Stimulated activated CD4-positive, alpha-beta T cell treated with anti-CD3 and anti-CD28 coated beads, Interleukin-4, amount 100 ng/mL, for 4 hours (primary cell): ENCODE measurements around the gene FOXG1.

Source experiments
- DNase-seq, 2 experiments: peaks; one replicate each; pipeline ENCODE4 v3.0.0-alpha.2; 2020

FOXG1 gene

DNA sequence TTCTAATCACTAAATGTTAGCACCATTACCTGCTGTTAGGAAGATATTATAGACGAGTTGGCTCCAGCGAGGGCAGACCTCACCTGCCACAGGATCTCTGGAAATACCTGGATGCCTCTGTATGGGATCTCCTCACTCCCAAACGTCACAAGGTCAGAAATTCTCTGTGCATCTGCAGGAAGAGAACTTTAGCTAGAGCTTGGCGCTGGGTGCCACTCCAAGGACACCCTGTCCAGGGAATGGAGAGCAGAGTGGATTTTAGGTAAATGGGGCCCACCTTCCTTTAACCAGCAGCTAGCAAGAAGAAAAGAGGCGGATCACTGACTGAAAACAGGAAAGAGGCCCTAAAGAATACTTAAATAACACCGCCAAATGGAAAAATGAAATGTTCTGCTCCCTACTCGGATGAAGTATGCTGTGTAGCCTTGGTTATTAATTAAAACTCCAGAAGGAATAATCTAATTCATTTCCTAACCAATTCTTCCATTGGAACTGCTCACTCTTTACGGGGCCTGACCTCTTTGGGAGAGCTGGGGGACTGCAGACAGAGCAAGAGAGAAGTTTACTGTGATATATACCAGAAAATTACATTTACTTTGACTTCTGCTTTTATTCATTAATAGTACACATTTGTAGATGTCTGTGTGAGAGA is 4.2 kb upstream of the FOXG1 start:
- DNase-seq, result no peak

DNA sequence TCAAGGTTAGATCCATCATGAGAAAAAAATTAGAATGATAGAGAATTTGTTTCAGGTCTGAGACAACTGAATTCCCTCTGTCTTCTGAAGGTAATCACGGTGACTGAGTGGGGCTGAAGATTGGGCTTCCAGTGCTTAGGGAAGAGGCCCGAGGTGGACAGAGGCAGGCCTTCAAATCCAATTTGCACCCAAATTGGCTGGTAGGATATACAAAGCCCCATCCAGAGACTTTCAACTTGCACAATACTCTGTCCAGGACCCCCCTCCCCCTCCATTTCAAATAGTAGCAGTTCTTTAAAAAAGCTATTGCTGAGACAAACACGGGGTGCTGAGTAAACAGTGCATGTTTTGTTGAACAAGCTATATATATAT is 3.6 kb upstream of the FOXG1 start:
- no peak for DNase-seq

- no peak for DNase-seq
Measured at GRCh38 chr14:28763751-28764256, 2.8 kb upstream of the FOXG1 start.

DNA sequence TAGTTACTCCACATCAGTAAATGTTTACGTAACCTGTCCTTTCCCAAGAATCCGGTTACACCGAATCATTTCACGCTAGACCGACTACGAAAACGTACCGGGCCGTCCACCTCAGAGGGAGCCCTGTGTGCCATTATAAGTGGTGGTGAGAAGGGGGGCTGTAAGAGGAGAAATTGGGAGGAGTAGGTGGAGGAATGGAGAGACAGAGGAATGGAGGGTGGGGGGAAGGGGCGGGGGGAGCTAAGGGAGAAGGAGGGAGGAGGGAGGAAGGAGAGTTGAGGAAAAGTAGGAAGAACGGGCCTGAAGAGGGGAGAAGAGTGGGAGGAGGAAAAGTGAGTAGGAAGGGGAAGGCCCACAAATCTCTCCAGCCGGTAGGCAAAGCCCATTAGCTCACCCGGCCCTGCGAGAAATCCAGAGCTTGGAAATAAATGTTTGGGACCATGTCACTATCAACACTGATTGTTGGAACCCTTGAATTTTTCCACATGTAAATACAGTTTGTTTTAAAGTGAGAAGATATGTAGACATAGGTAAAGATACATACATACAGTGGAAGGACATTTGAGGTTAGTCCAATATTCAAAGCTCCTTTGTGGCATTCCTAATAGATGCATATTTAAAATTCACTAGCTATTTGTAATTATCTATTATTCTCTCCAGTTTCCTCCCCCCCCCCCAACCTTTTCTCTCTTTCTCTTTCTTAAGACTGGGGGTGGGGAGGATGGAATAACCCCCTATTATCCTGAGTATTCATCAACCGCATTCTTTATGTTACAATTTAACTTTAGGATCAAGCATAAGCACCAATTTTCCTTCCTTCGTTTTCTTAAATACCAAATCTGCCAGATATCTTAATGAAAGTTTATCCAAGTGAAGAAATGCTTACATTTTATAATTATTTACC is 2.1 kb upstream of the FOXG1 start:
- DNase-seq, result no peak

DNA sequence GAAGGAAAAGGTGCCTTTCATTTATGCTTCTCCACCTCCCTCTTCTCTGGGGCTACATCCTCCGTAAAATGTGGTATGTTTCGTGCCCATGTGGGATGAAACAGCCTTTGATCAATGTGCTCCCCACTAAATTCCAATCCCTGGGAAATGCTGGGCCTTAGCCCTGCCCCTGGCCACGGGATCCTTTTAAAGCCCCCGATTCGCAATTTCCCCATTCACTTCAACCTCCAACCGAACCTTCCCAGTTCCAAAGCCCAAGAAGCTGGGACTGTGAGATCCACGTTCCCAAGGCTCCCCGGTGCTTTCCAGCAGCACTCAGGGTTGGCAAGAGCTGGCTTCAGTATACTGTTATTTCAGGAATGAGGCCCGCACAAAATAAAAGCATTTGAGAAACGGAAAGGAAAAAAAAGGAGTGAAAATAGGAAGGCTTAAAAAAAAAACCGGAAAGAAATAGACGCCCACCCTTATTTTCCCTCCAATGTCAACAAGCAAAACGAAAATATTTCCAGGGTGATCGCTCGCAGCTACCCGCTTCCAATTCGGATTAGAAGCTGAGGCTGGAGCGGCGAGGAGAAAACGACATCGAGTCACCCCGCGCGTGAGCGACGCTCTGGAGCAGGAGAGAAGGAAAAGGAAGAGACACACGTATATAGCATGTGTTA is 1.3 kb upstream of the FOXG1 start:
- DNase-seq, result no peak

- DNase-seq, result no peak
Measured at GRCh38 chr14:28765831-28766468, 637 bp upstream of the FOXG1 start.

DNA sequence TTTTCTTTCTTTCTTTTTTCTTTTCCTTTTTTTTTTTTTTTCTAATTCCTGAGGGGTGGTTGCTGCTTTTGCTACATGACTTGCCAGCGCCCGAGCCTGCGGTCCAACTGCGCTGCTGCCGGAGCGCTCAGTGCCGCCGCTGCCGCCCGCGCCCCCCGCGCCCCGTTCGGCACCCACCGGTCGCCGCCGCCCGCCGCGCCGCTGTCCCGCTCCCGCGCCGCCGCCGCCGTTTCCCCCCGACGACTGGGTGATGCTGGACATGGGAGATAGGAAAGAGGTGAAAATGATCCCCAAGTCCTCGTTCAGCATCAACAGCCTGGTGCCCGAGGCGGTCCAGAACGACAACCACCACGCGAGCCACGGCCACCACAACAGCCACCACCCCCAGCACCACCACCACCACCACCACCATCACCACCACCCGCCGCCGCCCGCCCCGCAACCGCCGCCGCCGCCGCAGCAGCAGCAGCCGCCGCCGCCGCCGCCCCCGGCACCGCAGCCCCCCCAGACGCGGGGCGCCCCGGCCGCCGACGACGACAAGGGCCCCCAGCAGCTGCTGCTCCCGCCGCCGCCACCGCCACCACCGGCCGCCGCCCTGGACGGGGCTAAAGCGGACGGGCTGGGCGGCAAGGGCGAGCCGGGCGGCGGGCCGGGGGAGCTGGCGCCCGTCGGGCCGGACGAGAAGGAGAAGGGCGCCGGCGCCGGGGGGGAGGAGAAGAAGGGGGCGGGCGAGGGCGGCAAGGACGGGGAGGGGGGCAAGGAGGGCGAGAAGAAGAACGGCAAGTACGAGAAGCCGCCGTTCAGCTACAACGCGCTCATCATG is 654 bp downstream of the FOXG1 start:
- no peak for DNase-seq

DNA sequence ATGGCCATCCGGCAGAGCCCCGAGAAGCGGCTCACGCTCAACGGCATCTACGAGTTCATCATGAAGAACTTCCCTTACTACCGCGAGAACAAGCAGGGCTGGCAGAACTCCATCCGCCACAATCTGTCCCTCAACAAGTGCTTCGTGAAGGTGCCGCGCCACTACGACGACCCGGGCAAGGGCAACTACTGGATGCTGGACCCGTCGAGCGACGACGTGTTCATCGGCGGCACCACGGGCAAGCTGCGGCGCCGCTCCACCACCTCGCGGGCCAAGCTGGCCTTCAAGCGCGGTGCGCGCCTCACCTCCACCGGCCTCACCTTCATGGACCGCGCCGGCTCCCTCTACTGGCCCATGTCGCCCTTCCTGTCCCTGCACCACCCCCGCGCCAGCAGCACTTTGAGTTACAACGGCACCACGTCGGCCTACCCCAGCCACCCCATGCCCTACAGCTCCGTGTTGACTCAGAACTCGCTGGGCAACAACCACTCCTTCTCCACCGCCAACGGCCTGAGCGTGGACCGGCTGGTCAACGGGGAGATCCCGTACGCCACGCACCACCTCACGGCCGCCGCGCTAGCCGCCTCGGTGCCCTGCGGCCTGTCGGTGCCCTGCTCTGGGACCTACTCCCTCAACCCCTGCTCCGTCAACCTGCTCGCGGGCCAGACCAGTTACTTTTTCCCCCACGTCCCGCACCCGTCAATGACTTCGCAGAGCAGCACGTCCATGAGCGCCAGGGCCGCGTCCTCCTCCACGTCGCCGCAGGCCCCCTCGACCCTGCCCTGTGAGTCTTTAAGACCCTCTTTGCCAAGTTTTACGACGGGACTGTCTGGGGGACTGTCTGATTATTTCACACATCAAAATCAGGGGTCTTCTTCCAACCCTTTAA is 1.5 kb downstream of the FOXG1 start:
- DNase-seq, result no peak

GRCh38 chr14:28769276-28769880 is 2.8 kb downstream of the FOXG1 start:
- no peak for DNase-seq

- DNase-seq, result no peak
Measured at GRCh38 chr14:28770061-28770460, 3.5 kb downstream of the FOXG1 start.

- no peak for DNase-seq
Measured at GRCh38 chr14:28770630-28771029, 4.0 kb downstream of the FOXG1 start.

DNA sequence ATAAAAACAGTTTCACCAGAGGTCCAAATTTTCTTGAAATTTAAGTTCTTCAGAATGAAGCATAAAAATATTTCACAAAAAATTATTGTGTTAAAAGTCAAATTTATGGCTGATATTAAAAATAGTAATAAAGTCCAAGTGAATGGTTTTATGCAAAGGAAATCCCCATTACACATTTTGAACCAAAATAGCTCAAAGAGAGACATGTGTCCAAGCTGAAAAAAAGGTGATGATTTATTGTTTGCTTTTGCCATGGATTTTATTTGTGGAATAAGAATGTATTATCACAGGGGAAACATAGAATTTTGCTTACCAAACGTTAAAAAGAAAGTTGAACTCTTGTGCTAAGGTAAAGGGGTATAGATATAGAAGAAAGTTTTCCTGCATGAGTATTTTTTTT is 4.6 kb downstream of the FOXG1 start:
- DNase-seq, result no peak

- DNase-seq, result no peak
Measured at GRCh38 chr14:28772613-28773012, 6.0 kb downstream of the FOXG1 start.

- DNase-seq, result no peak
Measured at GRCh38 chr14:28773176-28773575, 6.6 kb downstream of the FOXG1 start.

DNA sequence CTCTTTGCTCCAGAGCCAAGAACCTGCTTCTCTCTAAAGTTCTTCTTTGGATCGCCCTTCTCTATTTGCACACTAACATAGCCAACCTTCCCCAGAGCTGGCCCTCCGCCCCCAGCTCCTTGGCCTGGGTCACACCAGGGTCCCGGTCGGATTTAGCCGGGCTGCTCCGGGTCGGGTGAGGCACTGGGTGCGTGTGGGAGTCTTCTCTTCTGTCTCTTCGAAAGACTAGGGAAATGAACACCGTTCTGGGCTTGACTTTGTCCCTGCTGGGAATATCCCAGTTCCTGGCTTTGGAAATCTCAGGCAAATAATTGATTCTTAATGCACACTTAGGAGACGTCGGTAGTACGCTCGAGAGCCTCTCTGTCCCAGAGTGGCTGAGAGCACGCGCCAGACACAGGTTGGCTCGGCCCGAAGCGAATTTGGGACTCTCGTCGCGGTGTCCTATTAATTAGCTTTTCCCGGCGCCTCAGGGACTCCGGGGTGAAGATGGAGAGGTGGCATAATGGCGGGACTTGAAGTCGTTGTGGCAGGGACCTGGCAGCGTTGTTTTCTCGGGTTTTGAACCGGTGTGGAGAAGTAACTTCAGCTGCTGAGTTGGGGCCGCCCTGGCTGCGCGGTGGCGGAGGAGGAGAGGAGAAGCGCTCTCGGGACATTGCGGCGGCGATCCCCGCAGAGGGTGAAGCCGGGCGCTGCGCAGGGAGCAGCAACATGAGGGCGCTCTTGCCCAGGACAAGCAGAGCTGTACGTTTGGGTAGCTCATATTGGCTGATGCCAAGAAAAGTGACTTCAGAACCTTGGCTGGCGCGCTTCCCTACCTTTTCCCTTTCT is 7.5 kb downstream of the FOXG1 start:
- DNase-seq, result no peak

DNA sequence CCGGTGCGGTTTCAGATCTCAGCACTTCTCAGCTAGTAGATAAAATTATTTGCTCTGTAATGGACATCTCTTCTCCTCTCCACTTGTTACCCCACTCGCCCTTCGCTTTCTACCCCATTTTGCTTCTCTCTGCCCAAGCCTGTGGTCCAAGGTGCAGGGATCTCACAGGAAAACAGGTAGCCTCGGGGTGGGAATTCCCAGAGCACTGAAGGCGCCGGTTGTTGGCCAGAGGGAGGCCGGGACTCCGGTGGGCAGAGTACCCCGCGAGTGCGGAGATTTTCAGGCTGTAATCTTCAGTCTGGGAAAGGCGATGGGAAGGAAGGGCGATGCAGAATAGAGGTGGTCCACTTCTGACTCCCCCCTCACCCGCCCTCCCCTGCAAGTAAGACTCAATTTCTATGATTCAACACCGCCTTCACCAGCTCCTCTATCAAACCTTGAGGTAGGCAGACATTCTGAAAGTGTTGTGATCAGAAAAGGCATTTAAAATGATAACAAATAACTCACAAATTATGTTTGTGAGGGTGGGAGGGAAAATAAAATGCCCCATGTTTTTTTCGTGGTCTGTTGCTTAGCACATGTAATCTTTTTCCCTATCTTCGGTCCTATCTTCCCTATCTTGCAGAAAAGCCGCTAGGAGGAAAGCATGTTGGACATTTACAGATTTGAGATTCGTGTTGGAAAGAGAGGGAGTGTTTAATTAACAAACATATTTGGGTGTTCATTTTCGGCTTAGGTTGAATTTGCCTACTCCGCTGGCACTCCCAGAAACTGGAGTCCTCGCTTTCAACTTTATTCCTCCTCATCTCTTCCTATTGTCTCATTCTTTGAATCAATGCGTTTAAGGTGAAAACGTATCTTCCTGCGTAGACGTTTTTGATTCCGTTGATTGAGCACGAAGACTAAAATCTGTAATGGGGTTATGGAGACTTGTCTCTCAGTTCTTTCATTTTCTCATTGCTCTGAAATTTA is 8.5 kb downstream of the FOXG1 start:
- no peak for DNase-seq

DNA sequence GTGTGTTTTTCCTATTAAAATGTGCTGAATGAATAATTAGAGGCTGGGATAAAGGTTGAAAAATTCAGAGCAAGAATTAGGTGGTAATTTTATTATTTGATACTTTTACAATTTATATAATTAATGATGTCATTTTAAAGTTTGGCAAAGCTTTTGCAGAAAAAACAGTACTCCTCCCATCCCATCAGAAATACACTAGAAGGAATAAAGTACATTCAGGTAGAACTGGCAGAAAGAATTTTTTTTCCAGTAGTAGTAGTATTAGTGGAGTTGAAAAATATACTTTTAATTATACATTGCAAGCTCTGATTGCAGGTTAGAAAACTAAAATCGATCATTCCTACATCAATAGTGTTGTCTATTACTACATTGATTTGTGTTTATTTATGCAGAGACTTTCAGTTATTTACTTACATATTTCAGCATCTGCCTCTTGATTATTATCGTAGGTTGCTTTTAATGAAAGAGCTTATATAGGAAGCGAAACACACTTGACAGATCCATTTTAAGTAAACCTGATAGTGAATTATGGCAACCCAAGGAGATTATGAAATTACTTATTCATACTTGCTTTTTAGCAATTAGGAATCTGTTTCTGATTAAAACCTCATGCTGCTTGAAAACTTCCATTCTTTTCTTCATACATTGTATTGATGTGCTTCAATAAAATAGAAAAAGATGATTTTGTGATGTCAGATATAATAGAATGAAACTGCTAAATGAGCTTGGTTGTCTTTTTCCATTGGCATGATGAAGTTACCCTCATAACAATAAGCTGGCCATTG is 10.1 kb downstream of the FOXG1 start:
- no peak for DNase-seq
